Loucy (cell line): ENCODE measurements around the gene IRF3.

Source experiments
- H2AFZ ChIP-seq: fragments of 200-600 bp; sonication (generic); 2 replicates; pipeline ENCODE4 v1.6.0; 2016; ENCODE audit warnings: antibody characterized with exemption, mild to moderate bottlenecking, low read length, moderate library complexity
- H3F3A ChIP-seq: fragments of 200-600 bp; 2 replicates; pipeline ENCODE4 v1.6.0; 2016; ENCODE audit warnings: antibody characterized with exemption, low read depth, mild to moderate bottlenecking
- H3K27me3 ChIP-seq: fragments of 200-600 bp; sonication (generic); 2 replicates; pipeline ENCODE4 v1.6.1; 2014; ENCODE audit warnings: low read length, mild to moderate bottlenecking; ENCODE audit not compliant: insufficient read depth, poor library complexity, severe bottlenecking
- H3K36me3 ChIP-seq: fragments of 200-600 bp; sonication (generic); 2 replicates; pipeline ENCODE4 v1.6.1; 2016; ENCODE audit warnings: low read length; ENCODE audit not compliant: insufficient read depth
- H3K4me1 ChIP-seq: fragments of 200-600 bp; sonication (generic); 2 replicates; pipeline ENCODE4 v1.5.1; 2014; ENCODE audit warnings: low read length, mild to moderate bottlenecking; ENCODE audit not compliant: insufficient read depth, poor library complexity, severe bottlenecking
- H3K4me2 ChIP-seq: fragments of 200-600 bp; sonication (generic); 2 replicates; pipeline ENCODE4 v1.6.0; 2014; ENCODE audit warnings: antibody characterized with exemption, low read length, low read depth, mild to moderate bottlenecking; ENCODE audit not compliant: poor library complexity, severe bottlenecking
- H3K4me3 ChIP-seq: fragments of 200-600 bp; sonication (generic); 2 replicates; pipeline ENCODE4 v1.5.1; 2014; ENCODE audit warnings: low read length, mild to moderate bottlenecking, mixed read lengths; ENCODE audit not compliant: poor library complexity, severe bottlenecking
- H3K79me2 ChIP-seq: fragments of 200-600 bp; sonication (generic); 2 replicates; pipeline ENCODE4 v1.6.1; 2014; ENCODE audit warnings: low read length; ENCODE audit not compliant: insufficient read depth
- H3K9ac ChIP-seq: fragments of 200-600 bp; sonication (generic); 2 replicates; pipeline ENCODE4 v1.6.0; 2014; ENCODE audit warnings: mild to moderate bottlenecking, low read depth, low read length, moderate library complexity; ENCODE audit not compliant: poor library complexity, severe bottlenecking
- H3K9me2 ChIP-seq: fragments of 200-600 bp; sonication (generic); replicated peaks from 2 replicates; pipeline ENCODE4 v1.6.1; 2016; ENCODE audit warnings: low read depth, low read length, mixed read lengths
- H3K9me3 ChIP-seq: fragments of 200-600 bp; sonication (generic); 2 replicates; pipeline ENCODE4 v1.6.1; 2014; ENCODE audit warnings: mild to moderate bottlenecking, antibody characterized with exemption, low read length, low read depth; ENCODE audit not compliant: insufficient read depth
- H4K20me1 ChIP-seq: fragments of 200-600 bp; sonication (generic); 2 replicates; pipeline ENCODE4 v1.6.0; 2014; ENCODE audit warnings: antibody characterized with exemption, low read length, mild to moderate bottlenecking; ENCODE audit not compliant: insufficient read depth, poor library complexity, severe bottlenecking
- CTCF ChIP-seq: fragments of 200-600 bp; sonication (generic); conservative IDR thresholded peaks from 2 replicates; pipeline ENCODE4 v1.5.1; 2014; ENCODE audit warnings: mild to moderate bottlenecking, antibody characterized with exemption, low read length
- EZH2phosphoT487 ChIP-seq: fragments of 200-600 bp; IDR thresholded peaks from 2 replicates; pipeline ENCODE4 v1.6.1; 2018; ENCODE audit warnings: antibody characterized with exemption, mild to moderate bottlenecking, moderate library complexity, borderline replicate concordance

The IRF3 gene

DNA sequence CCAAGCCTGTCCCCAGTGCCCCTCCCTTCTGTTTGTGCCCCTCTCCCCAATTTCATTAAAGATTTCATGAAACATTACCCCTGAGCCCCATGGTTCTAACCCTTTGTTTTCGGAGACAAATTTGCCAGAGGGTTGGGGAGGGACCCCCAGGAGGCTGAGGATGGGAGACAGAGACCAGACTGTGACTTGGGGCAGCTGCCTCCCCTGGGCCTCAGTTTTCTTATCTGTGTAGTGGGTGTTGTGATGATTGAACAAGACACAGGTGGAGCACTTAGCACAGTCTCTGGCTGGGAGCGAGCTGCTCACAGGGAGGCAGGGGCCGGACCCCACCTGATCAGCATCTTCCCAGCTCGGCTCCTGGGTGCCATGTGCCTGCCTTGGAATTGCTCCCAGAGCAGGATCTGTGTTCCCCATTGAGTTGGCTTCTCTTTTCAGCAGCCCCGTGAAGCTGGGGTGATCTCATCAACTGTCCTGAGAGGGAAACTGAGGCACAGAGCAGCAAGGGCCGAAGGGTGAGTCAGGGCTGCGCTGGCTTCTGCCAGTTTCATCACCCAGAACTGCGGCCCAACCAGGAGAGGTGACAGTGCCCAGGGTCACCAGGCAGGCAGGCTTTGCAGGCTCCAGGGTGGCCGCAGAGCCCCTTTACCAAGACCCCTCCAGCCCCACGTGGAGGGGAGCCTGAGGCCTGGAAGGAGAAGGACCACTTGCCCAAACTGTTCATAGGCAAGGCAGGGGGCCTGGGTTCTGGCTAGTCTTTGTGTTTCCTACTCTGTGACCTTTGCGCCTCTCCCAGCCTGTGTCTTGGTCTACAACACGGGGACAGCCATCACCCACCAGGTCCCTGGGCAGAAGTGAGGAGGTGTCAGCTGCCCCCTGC lies 6.9 kb downstream of the IRF3 start:
- no peak overlapping the region for H3K9ac ChIP-seq

GRCh38 chr19:49658139-49658517 lies 7.5 kb downstream of the IRF3 start:
- Histone ChIP-seq H3K27me3 (no peaks in the 10 kb centered on the region), H3F3A (no peaks in the 10 kb centered on the region), H2AFZ (no peak overlapping the region), H4K20me1 (peaks cover under 1% of the 10 kb centered on the region), H3K36me3 (peaks cover 67% of the 10 kb centered on the region; the same call in 1 of the 2 replicates), H3K4me1 (no peaks in the 10 kb centered on the region), H3K9me3 (no peaks in the 10 kb centered on the region), H3K9me2 (no peaks in the 10 kb centered on the region), H3K4me3 (no peak overlapping the region), H3K79me2 (peaks cover 6% of the 10 kb centered on the region; the same call in 1 of the 2 replicates), H3K9ac (no peak overlapping the region), H3K4me2 (no peak overlapping the region)
- no peak for TF ChIP-seq CTCF
- no peak for TF ChIP-seq EZH2phosphoT487

More for the DNA sequence above, 6.9 kb downstream of the IRF3 start:
- Histone ChIP-seq H3K9me3 (no peaks in the 10 kb centered on the region), H3K79me2 (peaks cover 13% of the 10 kb centered on the region; the same call in 1 of the 2 replicates), H3K4me2 (no peak overlapping the region), H4K20me1 (peaks cover 5% of the 10 kb centered on the region), H3K4me1 (peaks cover under 1% of the 10 kb centered on the region), H3K27me3 (no peaks in the 10 kb centered on the region), H3K9me2 (no peaks in the 10 kb centered on the region), H3K4me3 (no peak overlapping the region), H3F3A (no peaks in the 10 kb centered on the region), H2AFZ (no peak overlapping the region), H3K36me3 (peaks cover 60% of the 10 kb centered on the region; the same call in 1 of the 2 replicates)
- TF ChIP-seq EZH2phosphoT487 (no peak), CTCF (no peak)

GRCh38 chr19:49657493-49658138 lies 8.0 kb downstream of the IRF3 start:
- H3K4me3 ChIP-seq = no peak overlapping the region
- H3K9ac ChIP-seq = no peak overlapping the region
- peaks cover 67% of the 10 kb centered on the region; the same call in 1 of the 2 replicates for H3K36me3 ChIP-seq
- no peak overlapping the region for H3K4me2 ChIP-seq
- H3K4me1 ChIP-seq = no peaks in the 10 kb centered on the region
- H3F3A ChIP-seq = no peaks in the 10 kb centered on the region
- H3K9me3 ChIP-seq = no peaks in the 10 kb centered on the region
- no peak for TF ChIP-seq CTCF
- TF ChIP-seq EZH2phosphoT487 = no peak
- H3K27me3 ChIP-seq = no peaks in the 10 kb centered on the region
- peaks cover under 1% of the 10 kb centered on the region; the same call in 1 of the 2 replicates for H3K79me2 ChIP-seq
- no peak overlapping the region for H2AFZ ChIP-seq
- H4K20me1 ChIP-seq = no peaks in the 10 kb centered on the region
- H3K9me2 ChIP-seq = no peaks in the 10 kb centered on the region
